OCI-LY1 (cell line): ENCODE measurements around the gene THUMPD2.
A peak's percentile ranks its signal among the peaks of the same experiment; 100 is the strongest.

Experiments used
- H2AFZ ChIP-seq: fragments of 200-600 bp; sonication (generic), shearing (Covaris generic); 2 replicates; pipeline ENCODE4 v1.6.0; 2014; ENCODE audit warnings: antibody characterized with exemption, mild to moderate bottlenecking, low read length
- H3F3A ChIP-seq: fragments of 200-600 bp; sonication (generic), shearing (Covaris generic); 2 replicates; pipeline ENCODE4 v1.6.0; 2014; ENCODE audit warnings: mild to moderate bottlenecking, antibody characterized with exemption, low read length, moderate library complexity; ENCODE audit not compliant: insufficient read depth
- H3K27ac ChIP-seq: fragments of 200-600 bp; sonication (generic); 2 replicates; pipeline ENCODE4 v1.5.1; 2014; ENCODE audit warnings: low read length, mixed run types, mild to moderate bottlenecking, low read depth; ENCODE audit not compliant: poor library complexity, severe bottlenecking
- H3K27me3 ChIP-seq: fragments of 200-600 bp; sonication (generic); 2 replicates; pipeline ENCODE4 v1.6.0; 2014; ENCODE audit warnings: antibody characterized with exemption, mild to moderate bottlenecking, low read length, moderate library complexity; ENCODE audit not compliant: insufficient read depth
- H3K36me3 ChIP-seq: fragments of 200-600 bp; sonication (generic); 2 replicates; pipeline ENCODE4 v1.6.1; 2014; ENCODE audit warnings: mild to moderate bottlenecking, antibody characterized with exemption, low read length, moderate library complexity, mixed read lengths; ENCODE audit not compliant: insufficient read depth
- H3K4me1 ChIP-seq: fragments of 200-600 bp; sonication (generic); 2 replicates; pipeline ENCODE4 v1.5.1; 2014; ENCODE audit warnings: mild to moderate bottlenecking, low read length, moderate library complexity; ENCODE audit not compliant: insufficient read depth, severe bottlenecking
- H3K4me2 ChIP-seq: fragments of 200-600 bp; sonication (generic), shearing (Covaris generic); 2 replicates; pipeline ENCODE4 v1.6.1; 2014; ENCODE audit warnings: low read length
- H3K4me3 ChIP-seq: fragments of 200-600 bp; sonication (generic); 2 replicates; pipeline ENCODE4 v1.5.1; 2014; ENCODE audit warnings: low read length, low read depth, mild to moderate bottlenecking, mixed read lengths; ENCODE audit not compliant: poor library complexity, severe bottlenecking
- H3K79me2 ChIP-seq: fragments of 200-600 bp; shearing (Covaris generic); 2 replicates; pipeline ENCODE4 v1.6.1; 2016; ENCODE audit warnings: mixed run types, low read length, mixed read lengths; ENCODE audit not compliant: insufficient read depth
- H3K9ac ChIP-seq: fragments of 200-600 bp; sonication (generic), shearing (Covaris generic); 2 replicates; pipeline ENCODE4 v1.6.1; 2014; ENCODE audit warnings: mild to moderate bottlenecking, low read length, mixed read lengths
- H3K9me2 ChIP-seq: fragments of 200-600 bp; sonication (generic), shearing (Covaris generic); 2 replicates; pipeline ENCODE4 v1.6.1; 2014; ENCODE audit warnings: low read depth, mild to moderate bottlenecking, low read length, mixed read lengths
- H3K9me3 ChIP-seq: fragments of 200-600 bp; shearing (Covaris generic); 2 replicates; pipeline ENCODE4 v1.6.1; 2014; ENCODE audit warnings: low read length, mixed read lengths
- H4K20me1 ChIP-seq: fragments of 200-600 bp; sonication (generic), shearing (Covaris generic); 2 replicates; pipeline ENCODE4 v1.6.0; 2016; ENCODE audit warnings: mild to moderate bottlenecking, low read length; ENCODE audit not compliant: insufficient read depth
- EZH2 ChIP-seq: fragments of 200-600 bp; sonication (generic), shearing (Covaris generic); IDR thresholded peaks from 2 replicates; pipeline ENCODE4 v1.8.0; 2017; ENCODE audit warnings: borderline replicate concordance, mixed run types, mild to moderate bottlenecking, antibody characterized with exemption, low read length, moderate library complexity, mixed read lengths
- TF ChIP-seq, protein P1 (sequence below): fragments of 200-600 bp; sonication (generic), shearing (Covaris generic); IDR thresholded peaks from 2 replicates; pipeline ENCODE4 v1.5.1; 2017; ENCODE audit warnings: mild to moderate bottlenecking, antibody characterized with exemption, low read length, moderate library complexity, mixed read lengths

THUMPD2 gene

GRCh38 chr2:39732482-39732881, 46.6 kb downstream of the THUMPD2 start:
- H3K79me2 ChIP-seq = no peaks in the 10 kb centered on the region
- no peaks in the 10 kb centered on the region for H4K20me1 ChIP-seq
- no peak overlapping the region for H3K4me2 ChIP-seq
- TF ChIP-seq, protein P1, sequence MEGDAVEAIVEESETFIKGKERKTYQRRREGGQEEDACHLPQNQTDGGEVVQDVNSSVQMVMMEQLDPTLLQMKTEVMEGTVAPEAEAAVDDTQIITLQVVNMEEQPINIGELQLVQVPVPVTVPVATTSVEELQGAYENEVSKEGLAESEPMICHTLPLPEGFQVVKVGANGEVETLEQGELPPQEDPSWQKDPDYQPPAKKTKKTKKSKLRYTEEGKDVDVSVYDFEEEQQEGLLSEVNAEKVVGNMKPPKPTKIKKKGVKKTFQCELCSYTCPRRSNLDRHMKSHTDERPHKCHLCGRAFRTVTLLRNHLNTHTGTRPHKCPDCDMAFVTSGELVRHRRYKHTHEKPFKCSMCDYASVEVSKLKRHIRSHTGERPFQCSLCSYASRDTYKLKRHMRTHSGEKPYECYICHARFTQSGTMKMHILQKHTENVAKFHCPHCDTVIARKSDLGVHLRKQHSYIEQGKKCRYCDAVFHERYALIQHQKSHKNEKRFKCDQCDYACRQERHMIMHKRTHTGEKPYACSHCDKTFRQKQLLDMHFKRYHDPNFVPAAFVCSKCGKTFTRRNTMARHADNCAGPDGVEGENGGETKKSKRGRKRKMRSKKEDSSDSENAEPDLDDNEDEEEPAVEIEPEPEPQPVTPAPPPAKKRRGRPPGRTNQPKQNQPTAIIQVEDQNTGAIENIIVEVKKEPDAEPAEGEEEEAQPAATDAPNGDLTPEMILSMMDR = no peak
- no peak for TF ChIP-seq EZH2
- H3K9me3 ChIP-seq = no peaks in the 10 kb centered on the region
- no peaks in the 10 kb centered on the region for H3K4me1 ChIP-seq
- no peaks in the 10 kb centered on the region for H3F3A ChIP-seq
- no peak overlapping the region for H3K9ac ChIP-seq
- H2AFZ ChIP-seq = no peak overlapping the region
- H3K9me2 ChIP-seq = no peaks in the 10 kb centered on the region
- no peaks in the 10 kb centered on the region for H3K27me3 ChIP-seq
- no peak overlapping the region for H3K4me3 ChIP-seq
- no peak overlapping the region for H3K27ac ChIP-seq
- H3K36me3 ChIP-seq = peaks cover 35% of the 10 kb centered on the region

- H3K27me3 ChIP-seq = no peaks in the 10 kb centered on the region
- no peaks in the 10 kb centered on the region for H3K9me3 ChIP-seq
- H4K20me1 ChIP-seq = no peaks in the 10 kb centered on the region
- no peaks in the 10 kb centered on the region for H3K9me2 ChIP-seq
- no peaks in the 10 kb centered on the region for H3K79me2 ChIP-seq
- no peak overlapping the region for H3K4me2 ChIP-seq
- H3K27ac ChIP-seq = no peak overlapping the region
- H2AFZ ChIP-seq = no peak overlapping the region
- H3K4me3 ChIP-seq = no peak overlapping the region
- TF ChIP-seq EZH2 = no peak
- TF ChIP-seq, protein P1 = no peak
- peaks cover 27% of the 10 kb centered on the region for H3K36me3 ChIP-seq
- no peaks in the 10 kb centered on the region for H3K4me1 ChIP-seq
- H3F3A ChIP-seq = no peaks in the 10 kb centered on the region
- H3K9ac ChIP-seq = no peak overlapping the region
Observed at GRCh38 chr2:39731546-39731945, 47.5 kb downstream of the THUMPD2 start.

DNA sequence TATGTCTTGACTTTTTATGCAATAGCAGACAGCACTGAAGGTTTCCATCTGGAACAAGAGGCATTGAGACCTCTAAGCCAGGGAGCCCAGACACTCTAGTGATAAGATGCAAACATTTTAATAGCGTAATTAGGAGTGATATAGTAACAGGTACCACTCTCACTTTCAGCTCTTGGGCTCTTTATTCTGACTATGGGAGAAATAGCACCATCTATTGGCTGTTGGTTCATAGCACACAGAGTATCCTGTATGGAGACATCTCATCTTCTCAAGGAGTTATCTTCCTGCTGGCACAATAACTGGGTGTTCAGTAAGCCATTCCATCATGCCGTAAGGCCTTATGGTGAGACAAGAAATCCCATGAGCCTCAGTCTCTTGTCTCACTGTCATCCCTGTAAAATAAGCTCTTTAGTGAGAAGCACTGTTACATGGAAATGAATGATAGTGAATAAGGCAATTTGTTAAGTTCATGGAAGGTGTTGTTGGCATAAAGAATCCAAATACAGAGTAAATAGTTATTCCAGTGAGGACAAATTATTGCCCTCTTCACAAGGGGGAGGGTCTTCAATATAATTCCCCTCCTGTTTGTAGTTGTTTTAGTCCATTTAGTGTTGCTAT, 48.3 kb downstream of the THUMPD2 start:
- H3K4me3 ChIP-seq = no peak overlapping the region
- no peaks in the 10 kb centered on the region for H3K79me2 ChIP-seq
- H3K36me3 ChIP-seq = peaks cover 19% of the 10 kb centered on the region
- no peak overlapping the region for H2AFZ ChIP-seq
- no peaks in the 10 kb centered on the region for H3K9me3 ChIP-seq
- no peaks in the 10 kb centered on the region for H3K9me2 ChIP-seq
- H3K4me2 ChIP-seq = no peak overlapping the region
- no peaks in the 10 kb centered on the region for H4K20me1 ChIP-seq
- H3F3A ChIP-seq = no peaks in the 10 kb centered on the region
- H3K9ac ChIP-seq = no peak overlapping the region
- TF ChIP-seq EZH2 = no peak
- TF ChIP-seq, protein P1 = peak; percentile 77
- H3K4me1 ChIP-seq = no peaks in the 10 kb centered on the region
- no peak overlapping the region for H3K27ac ChIP-seq
- no peaks in the 10 kb centered on the region for H3K27me3 ChIP-seq
